ENCODE data around the gene UBTF.

The UBTF gene

DNA sequence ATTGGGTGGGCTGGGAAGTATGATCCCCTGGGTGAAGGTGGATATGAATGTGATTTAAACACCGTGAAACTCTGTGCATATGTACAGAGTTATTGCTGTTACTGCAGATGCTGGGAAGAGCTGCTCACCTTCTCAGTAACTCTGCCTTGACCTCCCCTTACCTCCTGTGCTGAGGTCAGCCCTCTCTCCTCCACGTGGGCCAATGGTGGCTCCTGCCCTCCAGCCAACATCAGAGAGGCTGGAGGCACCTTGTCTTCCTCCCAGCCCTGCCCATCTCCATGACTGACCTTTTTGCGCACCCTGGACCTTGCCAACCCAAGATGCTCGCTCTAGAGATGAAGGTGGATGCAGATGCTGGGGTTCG lies 49.4 kb downstream of the UBTF start:
- no peak for ATAC-seq (ENCODE audit: insufficient read depth, low read depth)
- H3K27me3 ChIP-seq (ENCODE audit: insufficient read depth, low read length, poor library complexity) = no peaks in the 10 kb centered on the region
- H3K4me1 ChIP-seq (ENCODE audit: insufficient read depth, low read length) = no peaks in the 10 kb centered on the region
- no peak for DNase-seq
- H3K4me3 ChIP-seq (ENCODE audit: low read depth in 1 of 2, low read length in 2 of 2) = no peak overlapping the region
- no peaks in the 10 kb centered on the region for H3K79me2 ChIP-seq (ENCODE audit: insufficient read depth, low read length)
- no peak for TF ChIP-seq EZH2 (IDR thresholded peaks at IDR 0.05; ENCODE audit: borderline replicate concordance, low read depth, low read length, severe bottlenecking)
- no peak overlapping the region for H3K27ac ChIP-seq (ENCODE audit: low read length)
- no peaks in the 10 kb centered on the region for H3K36me3 ChIP-seq (ENCODE audit: insufficient read depth, low read length)
- H2AFZ ChIP-seq (ENCODE audit: low read depth, low read length) = no peak overlapping the region
- H4K20me1 ChIP-seq (ENCODE audit: insufficient read depth, low read length) = 0 out of 2 replicates have a peak, but pooled peaks cover 3% of the 10 kb centered on the region
- H3K9ac ChIP-seq (ENCODE audit: low read depth, low read length) = no peak overlapping the region
- H3K4me2 ChIP-seq (ENCODE audit: insufficient read depth, low read length) = no peak overlapping the region
- no peaks in the 10 kb centered on the region for H3K9me3 ChIP-seq (ENCODE audit: insufficient read depth, low read length, severe bottlenecking)

DNA sequence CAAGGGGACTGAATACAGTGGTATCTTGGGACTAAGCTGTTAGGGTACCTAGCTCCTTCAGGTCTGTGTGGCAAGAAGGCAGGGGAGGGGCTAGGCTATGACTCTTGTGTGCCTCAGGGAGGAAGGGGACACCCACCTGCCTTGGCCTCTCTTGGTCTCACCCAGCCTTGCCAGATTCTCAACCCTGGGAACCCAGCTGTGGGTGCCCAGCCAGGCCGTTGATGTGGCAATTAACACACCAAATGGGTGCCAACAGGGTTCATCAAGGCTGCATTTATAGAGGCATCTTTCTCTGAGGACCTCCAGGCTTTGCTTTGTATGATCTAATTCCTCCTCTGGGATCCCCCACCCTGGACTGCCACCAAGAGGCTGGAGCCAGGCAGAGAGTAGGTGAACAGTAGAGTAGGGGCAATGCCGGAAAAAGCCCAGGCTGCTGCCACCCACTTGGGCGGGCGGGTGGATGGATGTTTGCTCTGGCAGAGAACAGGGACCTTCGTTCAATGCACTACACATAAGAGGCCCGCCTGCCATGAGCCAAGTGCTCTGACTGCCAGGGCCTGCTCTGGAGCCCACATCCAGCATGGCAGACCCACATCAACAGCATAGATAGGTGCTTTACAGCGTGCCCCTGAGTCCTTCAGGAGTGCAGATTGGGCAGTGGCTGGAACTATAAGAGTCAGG lies 52.2 kb downstream of the UBTF start:
- H3K79me2 ChIP-seq (ENCODE audit: insufficient read depth, low read length) = no peaks in the 10 kb centered on the region
- H3K36me3 ChIP-seq (ENCODE audit: insufficient read depth, low read length) = peaks cover under 1% of the 10 kb centered on the region; the same call in 1 of the 2 replicates
- H3K9me3 ChIP-seq (ENCODE audit: insufficient read depth, low read length, severe bottlenecking) = no peaks in the 10 kb centered on the region
- H3K4me3 ChIP-seq (ENCODE audit: low read depth in 1 of 2, low read length in 2 of 2) = no peak overlapping the region
- no peak overlapping the region for H3K27ac ChIP-seq (ENCODE audit: low read length)
- H4K20me1 ChIP-seq (ENCODE audit: insufficient read depth, low read length) = 0 out of 2 replicates have a peak, but pooled peaks cover 3% of the 10 kb centered on the region
- no peaks in the 10 kb centered on the region for H3K4me1 ChIP-seq (ENCODE audit: insufficient read depth, low read length)
- no peak for DNase-seq
- H3K9ac ChIP-seq (ENCODE audit: low read depth, low read length) = no peak overlapping the region
- no peak overlapping the region for H3K4me2 ChIP-seq (ENCODE audit: insufficient read depth, low read length)
- TF ChIP-seq, protein P1, sequence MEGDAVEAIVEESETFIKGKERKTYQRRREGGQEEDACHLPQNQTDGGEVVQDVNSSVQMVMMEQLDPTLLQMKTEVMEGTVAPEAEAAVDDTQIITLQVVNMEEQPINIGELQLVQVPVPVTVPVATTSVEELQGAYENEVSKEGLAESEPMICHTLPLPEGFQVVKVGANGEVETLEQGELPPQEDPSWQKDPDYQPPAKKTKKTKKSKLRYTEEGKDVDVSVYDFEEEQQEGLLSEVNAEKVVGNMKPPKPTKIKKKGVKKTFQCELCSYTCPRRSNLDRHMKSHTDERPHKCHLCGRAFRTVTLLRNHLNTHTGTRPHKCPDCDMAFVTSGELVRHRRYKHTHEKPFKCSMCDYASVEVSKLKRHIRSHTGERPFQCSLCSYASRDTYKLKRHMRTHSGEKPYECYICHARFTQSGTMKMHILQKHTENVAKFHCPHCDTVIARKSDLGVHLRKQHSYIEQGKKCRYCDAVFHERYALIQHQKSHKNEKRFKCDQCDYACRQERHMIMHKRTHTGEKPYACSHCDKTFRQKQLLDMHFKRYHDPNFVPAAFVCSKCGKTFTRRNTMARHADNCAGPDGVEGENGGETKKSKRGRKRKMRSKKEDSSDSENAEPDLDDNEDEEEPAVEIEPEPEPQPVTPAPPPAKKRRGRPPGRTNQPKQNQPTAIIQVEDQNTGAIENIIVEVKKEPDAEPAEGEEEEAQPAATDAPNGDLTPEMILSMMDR (IDR thresholded peaks at IDR 0.05; ENCODE audit: borderline replicate concordance, extremely low read depth, low read length, poor library complexity, severe bottlenecking) = no peak
- TF ChIP-seq EZH2 (IDR thresholded peaks at IDR 0.05; ENCODE audit: borderline replicate concordance, low read depth, low read length, severe bottlenecking) = no peak
- H2AFZ ChIP-seq (ENCODE audit: low read depth, low read length) = no peak overlapping the region
- H3K27me3 ChIP-seq (ENCODE audit: insufficient read depth, low read length, poor library complexity) = no peaks in the 10 kb centered on the region
- ATAC-seq (ENCODE audit: insufficient read depth, low read depth) = no peak

DNA sequence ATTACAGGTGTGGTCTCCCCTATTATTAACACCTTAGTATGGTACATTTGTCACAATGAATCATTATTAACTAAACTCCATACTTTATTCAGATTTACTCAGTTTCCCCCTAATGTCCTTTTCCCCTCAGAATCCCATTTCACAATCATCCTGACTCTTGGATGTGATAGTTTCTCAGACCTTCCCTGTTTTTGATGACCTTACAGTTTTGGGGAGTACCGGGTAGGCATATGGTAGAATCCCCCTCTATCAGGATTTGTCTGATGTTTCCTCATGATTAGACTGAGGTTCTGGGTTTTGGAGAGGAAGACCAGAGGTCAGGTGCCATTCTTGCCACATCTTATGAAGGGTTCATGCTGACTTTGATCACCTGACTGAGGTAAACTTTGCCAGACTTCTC lies 55.0 kb downstream of the UBTF start:
- Histone ChIP-seq H3K9me3 (ENCODE audit: insufficient read depth, low read length, severe bottlenecking) (no peaks in the 10 kb centered on the region), H2AFZ (ENCODE audit: low read depth, low read length) (no peak overlapping the region), H3K79me2 (ENCODE audit: insufficient read depth, low read length) (no peaks in the 10 kb centered on the region), H3K9ac (ENCODE audit: low read depth, low read length) (no peak overlapping the region), H4K20me1 (ENCODE audit: insufficient read depth, low read length) (no peaks in the 10 kb centered on the region), H3K36me3 (ENCODE audit: insufficient read depth, low read length) (peaks cover 19% of the 10 kb centered on the region), H3K4me2 (ENCODE audit: insufficient read depth, low read length) (no peak overlapping the region), H3K4me3 (ENCODE audit: low read depth in 1 of 2, low read length in 2 of 2) (no peak overlapping the region), H3K4me1 (ENCODE audit: insufficient read depth, low read length) (no peaks in the 10 kb centered on the region), H3K27ac (ENCODE audit: low read length) (no peak overlapping the region), H3K27me3 (ENCODE audit: insufficient read depth, low read length, poor library complexity) (no peaks in the 10 kb centered on the region)
- no peak for ATAC-seq (ENCODE audit: insufficient read depth, low read depth)
- DNase-seq = no peak
- TF ChIP-seq, protein P1 (IDR thresholded peaks at IDR 0.05; ENCODE audit: borderline replicate concordance, extremely low read depth, low read length, poor library complexity, severe bottlenecking) = no peak
- no peak for TF ChIP-seq EZH2 (IDR thresholded peaks at IDR 0.05; ENCODE audit: borderline replicate concordance, low read depth, low read length, severe bottlenecking)

DNA sequence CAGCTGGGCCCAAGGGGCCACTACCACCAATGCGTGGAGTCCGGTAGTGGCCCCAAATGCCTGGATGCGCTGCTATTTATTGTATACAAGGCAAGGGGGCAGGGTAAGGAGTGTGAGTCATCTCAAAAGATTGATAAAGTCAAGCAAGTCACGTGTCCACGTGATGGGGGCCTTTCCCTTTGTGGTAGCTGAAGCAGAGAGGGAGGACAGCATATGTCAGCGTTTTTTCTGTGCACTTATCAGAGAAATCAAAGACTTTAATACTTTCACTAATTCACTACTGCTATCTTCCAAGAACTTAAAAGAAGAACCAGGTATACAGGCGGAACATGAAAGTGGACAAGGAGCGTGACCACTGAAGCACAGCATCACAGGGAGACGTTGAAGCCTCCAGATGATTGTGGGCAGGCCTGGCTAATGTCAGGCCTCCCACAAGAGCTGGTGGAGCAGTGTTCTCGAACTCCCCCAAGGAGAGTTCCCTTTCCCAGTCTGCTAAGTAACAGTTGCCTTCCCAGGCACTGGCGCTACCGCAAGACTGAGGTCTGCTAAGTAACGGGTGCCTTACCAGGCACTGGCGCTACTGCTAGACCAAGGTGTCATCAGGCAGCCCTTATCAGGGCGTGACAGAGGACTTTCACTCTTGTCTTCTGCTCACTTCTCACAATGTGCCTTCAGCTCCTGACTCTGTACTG lies 59.8 kb downstream of the UBTF start:
- TF ChIP-seq EZH2 (IDR thresholded peaks at IDR 0.05; ENCODE audit: borderline replicate concordance, low read depth, low read length, severe bottlenecking) = no peak
- TF ChIP-seq, protein P1 (IDR thresholded peaks at IDR 0.05; ENCODE audit: borderline replicate concordance, extremely low read depth, low read length, poor library complexity, severe bottlenecking) = no peak
- Histone ChIP-seq H3K27me3 (ENCODE audit: insufficient read depth, low read length, poor library complexity) (no peaks in the 10 kb centered on the region), H4K20me1 (ENCODE audit: insufficient read depth, low read length) (peaks cover 10% of the 10 kb centered on the region), H3K9ac (ENCODE audit: low read depth, low read length) (no peak overlapping the region), H3K4me2 (ENCODE audit: insufficient read depth, low read length) (no peak overlapping the region), H3K36me3 (ENCODE audit: insufficient read depth, low read length) (peaks cover 51% of the 10 kb centered on the region), H2AFZ (ENCODE audit: low read depth, low read length) (no peak overlapping the region), H3K79me2 (ENCODE audit: insufficient read depth, low read length) (no peaks in the 10 kb centered on the region), H3K27ac (ENCODE audit: low read length) (no peak overlapping the region), H3K9me3 (ENCODE audit: insufficient read depth, low read length, severe bottlenecking) (no peaks in the 10 kb centered on the region), H3K4me1 (ENCODE audit: insufficient read depth, low read length) (no peaks in the 10 kb centered on the region), H3K4me3 (ENCODE audit: low read depth in 1 of 2, low read length in 2 of 2) (no peak overlapping the region)
- ATAC-seq (ENCODE audit: insufficient read depth, low read depth) = no peak
- no peak for DNase-seq

Data from DND-41 (cell line).